ENCODE data around the gene CEBPE. TPM values are rescaled to one million over a fixed set of nuclear protein-coding genes. Genes with fewer than 3 reads are reported as not detected.

The CEBPE gene
- total and polyA plus RNA-seq, 11 donors: 0.18 to 0.32 (median 0.24) TPM; not detected in 8

- ATAC-seq (no peak), DNase-seq (no peak)
- Histone ChIP-seq H3K36me3 (peaks cover 0 to 69% (median 65%) of the 10 kb centered on the region in 9 donors), H3K9me3 (no peaks in the 10 kb centered on the region), H3K4me1 (peaks cover 1 to 52% (median 30%) of the 10 kb centered on the region in 12 donors), H3K27me3 (no peaks in the 10 kb centered on the region), H3K4me3 (no peak overlapping the region), H3K27ac (no peak overlapping the region)
- TF ChIP-seq CTCF (IDR thresholded peaks at IDR 0.05): no peak
- no peak for TF ChIP-seq POLR2A (IDR thresholded peaks at IDR 0.05)
- intact Hi-C loops (cut with DNase I): loop anchor here in 1 of 10 donors (10.0 kb wide), 1 partner anchor 213 kb away; the partner anchor contains the start of genes BCL2L2 and PPP1R3E
- WGBS, 4 donors: 82 to 89% (median 84%) methylated on average over 12 of the region's 12 CpGs
Observed at GRCh38 chr14:23091294-23092225, 27.5 kb downstream of the CEBPE start.

GRCh38 chr14:23090254-23090636 is 28.8 kb downstream of the CEBPE start:
- Histone ChIP-seq H3K9me3 (no peaks in the 10 kb centered on the region), H3K36me3 (peaks cover 0 to 82% (median 79%) of the 10 kb centered on the region in 9 donors), H3K27me3 (no peaks in the 10 kb centered on the region), H3K4me3 (no peak overlapping the region), H3K27ac (no peak overlapping the region), H3K4me1 (peaks cover 0 to 46% (median 31%) of the 10 kb centered on the region in 12 donors)
- TF ChIP-seq CTCF (IDR thresholded peaks at IDR 0.05): no peak
- no peak for TF ChIP-seq POLR2A (IDR thresholded peaks at IDR 0.05)
- 24 to 51% (median 39%) methylated on average over 4 of the region's 4 CpGs for WGBS, 4 donors
- intact Hi-C loops (cut with DNase I): loop anchor here in 1 of 10 donors (10.0 kb wide), 1 partner anchor 215 kb away; the partner anchor contains the start of genes BCL2L2 and PPP1R3E
- ATAC-seq: no peak
- no peak for DNase-seq

- ATAC-seq: no peak
- intact Hi-C loops (cut with DNase I): loop anchor here in 1 of 10 donors (10.0 kb wide), 1 partner anchor 215 kb away; the partner anchor contains the start of genes BCL2L2 and PPP1R3E
- H3K36me3 ChIP-seq: peaks cover 0 to 87% (median 84%) of the 10 kb centered on the region in 9 donors
- DNase-seq: no peak
- 72 to 90% (median 85%) methylated on average over 12 of the region's 12 CpGs for WGBS, 4 donors
- H3K4me3 ChIP-seq: no peak overlapping the region
- H3K4me1 ChIP-seq: peaks cover 0 to 46% (median 31%) of the 10 kb centered on the region in 12 donors
- no peaks in the 10 kb centered on the region for H3K27me3 ChIP-seq
- no peaks in the 10 kb centered on the region for H3K9me3 ChIP-seq
- H3K27ac ChIP-seq: no peak overlapping the region
- TF ChIP-seq POLR2A (IDR thresholded peaks at IDR 0.05) (no peak), CTCF (IDR thresholded peaks at IDR 0.05) (no peak)
Observed at GRCh38 chr14:23089498-23090253, 29.4 kb downstream of the CEBPE start.
